HL-60/S4 treated with retinoic acid at 250 ng/mL for 4 days and 3 days (cell line): ENCODE measurements around the gene OR51A7.
"Not testable (repeated sequence)": the region's sequence is repeated elsewhere in the genome, so short reads cannot be mapped to it uniquely, and the experiment has no call there.

Experiments used
- in situ Hi-C: fragments of 300-500 bp; cut with MboI; formaldehyde crosslinking; loops from 2 replicates; pipeline ENCODE4 v1.7.0; 2022; ENCODE audit warnings: low sequenced_read_pairs

Gene OR51A7, protein sequence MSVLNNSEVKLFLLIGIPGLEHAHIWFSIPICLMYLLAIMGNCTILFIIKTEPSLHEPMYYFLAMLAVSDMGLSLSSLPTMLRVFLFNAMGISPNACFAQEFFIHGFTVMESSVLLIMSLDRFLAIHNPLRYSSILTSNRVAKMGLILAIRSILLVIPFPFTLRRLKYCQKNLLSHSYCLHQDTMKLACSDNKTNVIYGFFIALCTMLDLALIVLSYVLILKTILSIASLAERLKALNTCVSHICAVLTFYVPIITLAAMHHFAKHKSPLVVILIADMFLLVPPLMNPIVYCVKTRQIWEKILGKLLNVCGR

DNA sequence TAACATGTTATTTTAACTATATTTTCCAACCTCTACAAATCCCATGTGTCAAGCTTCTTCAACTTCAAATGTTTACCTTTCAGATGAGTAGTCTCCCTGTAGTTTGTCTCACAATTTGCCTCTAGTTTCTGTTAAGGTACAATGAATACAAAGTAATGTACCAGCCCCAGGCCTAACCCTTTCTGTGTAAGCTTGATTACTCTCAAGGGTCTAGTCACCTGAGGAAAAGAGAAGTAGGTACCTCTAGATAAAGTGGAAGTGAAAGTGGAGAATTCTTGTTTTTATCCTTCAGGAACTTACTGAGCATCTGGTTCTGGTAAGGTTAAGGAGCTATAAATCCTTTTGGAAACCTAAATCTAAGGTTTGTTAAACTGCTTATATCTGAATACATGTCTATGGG is at the start of gene OR51A7:
Gene OR51A7 (plus strand): TSS at position 300 of the 400 bp plus-strand sequence. CDS start 3,587 bp downstream, outside the sequence.
- in situ Hi-C loops: no loop called here

DNA sequence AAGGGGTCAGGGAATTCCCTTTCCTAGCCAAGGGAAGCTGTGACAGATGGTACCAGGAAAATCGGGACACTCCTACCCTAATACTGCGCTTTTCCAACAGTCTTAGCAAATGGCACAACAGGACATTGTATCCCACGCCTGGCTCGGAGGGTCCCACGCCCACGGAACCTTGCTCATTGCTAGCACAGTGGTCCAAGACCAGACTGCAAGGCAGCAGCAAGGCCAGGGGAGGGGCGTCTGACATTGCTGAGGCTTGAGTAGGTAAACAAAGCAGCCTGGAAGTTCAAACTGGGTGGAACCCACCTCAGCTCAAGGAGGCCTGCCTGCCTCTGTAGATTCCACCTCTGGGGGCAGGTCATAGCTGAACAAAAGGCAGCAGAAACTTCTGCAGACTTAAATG is 49.3 kb upstream of the OR51A7 start:
- in situ Hi-C loops: not testable (repeated sequence)

DNA sequence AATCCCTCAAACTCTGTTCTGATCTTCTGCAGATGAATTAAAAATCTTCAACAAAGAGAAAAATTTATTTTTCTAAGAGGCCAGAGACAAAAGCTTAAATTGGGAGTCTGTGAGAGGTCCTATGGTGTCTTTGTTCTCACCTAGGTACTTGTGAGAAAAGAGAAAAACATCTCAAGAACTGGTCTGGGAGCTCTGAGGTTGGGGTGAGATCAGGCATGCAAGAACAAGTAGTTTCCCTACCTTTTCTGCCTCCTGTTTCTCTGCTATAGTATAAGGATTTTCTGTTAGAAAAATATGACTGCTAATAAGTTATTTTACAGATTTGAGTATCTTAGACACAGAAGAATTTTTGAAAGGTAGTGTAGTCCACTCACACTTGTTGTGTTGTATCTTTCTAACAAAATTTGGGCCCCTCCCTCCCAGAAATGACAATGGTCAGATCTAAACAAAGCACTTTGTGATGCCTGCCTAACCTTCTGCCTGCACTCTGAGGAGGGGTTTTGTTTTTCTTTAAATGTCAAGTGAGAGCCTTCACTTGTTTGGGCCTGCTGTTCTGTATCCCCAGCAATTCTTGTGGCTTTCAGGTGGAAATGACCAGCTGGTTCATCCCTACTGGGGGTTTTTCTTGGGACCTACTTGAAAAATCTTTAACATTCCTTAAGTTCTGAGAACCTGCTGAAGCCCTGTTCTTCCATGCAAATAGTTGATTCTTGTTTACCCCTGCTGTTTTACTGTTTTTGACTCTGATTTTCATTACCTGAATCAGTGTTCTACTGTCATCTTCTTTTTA is 40.9 kb upstream of the OR51A7 start:
- in situ Hi-C loops: no loop called here

DNA sequence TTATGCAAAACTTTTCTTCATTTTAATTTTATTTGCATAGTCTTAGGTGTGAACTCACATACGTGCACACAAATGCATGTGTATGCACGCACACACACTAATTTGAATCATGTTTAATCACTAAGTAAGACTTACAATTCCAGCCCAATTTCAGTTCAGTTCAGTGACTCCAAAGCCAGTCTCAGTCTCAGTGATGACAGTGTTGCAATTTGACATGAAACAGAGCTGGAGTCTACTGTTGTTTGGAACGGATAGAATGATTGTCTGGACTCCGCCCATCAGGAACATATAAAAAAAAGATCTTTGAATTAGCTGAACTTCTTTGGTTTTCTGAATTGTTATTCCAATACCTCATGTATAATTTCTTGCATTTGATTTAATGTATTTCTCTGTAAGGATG is 39.7 kb upstream of the OR51A7 start:
- in situ Hi-C loops: no loop called here

DNA sequence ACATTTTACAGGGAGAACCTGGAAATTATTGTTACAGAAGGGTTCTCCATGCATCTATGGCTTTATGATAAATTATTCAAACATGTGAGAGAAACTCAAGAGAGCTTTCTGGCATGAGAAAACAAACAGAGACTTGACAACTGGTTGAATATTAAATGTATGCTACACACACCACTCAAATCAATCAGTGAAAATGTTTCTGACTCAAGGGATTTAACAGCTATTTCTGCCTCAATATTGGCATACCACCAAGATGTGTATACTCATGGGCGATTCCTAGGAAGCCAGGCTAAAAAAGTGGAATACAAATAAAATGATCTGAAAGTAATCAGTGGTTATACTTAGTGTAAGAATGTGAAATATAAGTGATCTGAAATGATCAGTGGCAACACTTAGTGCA is 37.7 kb upstream of the OR51A7 start:
- in situ Hi-C loops: no loop called here

DNA sequence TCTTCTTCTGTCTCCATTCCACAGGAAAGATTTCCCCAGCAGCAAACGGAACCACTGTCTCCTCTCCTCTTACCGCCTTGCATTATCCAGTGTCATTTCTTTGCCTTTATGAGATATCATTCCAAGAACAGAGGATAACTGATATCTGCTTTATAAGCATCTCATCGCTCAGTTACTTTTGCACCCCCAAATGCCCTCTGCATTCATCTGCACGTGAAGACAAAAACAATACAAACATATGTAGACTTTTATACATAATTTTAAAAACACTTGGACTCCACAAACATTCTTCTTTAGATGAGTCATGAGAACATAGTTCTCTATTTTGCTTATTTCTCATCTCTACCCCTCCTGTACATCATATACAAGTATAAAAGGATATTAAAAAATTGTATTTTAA is 22.4 kb upstream of the OR51A7 start:
- in situ Hi-C loops: no loop called here

DNA sequence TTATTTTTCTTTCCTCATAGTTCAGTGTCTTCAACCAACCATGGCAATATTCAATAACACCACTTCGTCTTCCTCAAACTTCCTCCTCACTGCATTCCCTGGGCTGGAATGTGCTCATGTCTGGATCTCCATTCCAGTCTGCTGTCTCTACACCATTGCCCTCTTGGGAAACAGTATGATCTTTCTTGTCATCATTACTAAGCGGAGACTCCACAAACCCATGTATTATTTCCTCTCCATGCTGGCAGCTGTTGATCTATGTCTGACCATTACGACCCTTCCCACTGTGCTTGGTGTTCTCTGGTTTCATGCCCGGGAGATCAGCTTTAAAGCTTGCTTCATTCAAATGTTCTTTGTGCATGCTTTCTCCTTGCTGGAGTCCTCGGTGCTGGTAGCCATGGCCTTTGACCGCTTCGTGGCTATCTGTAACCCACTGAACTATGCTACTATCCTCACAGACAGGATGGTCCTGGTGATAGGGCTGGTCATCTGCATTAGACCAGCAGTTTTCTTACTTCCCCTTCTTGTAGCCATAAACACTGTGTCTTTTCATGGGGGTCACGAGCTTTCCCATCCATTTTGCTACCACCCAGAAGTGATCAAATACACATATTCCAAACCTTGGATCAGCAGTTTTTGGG is 21.6 kb upstream of the OR51A7 start, which contains the start of gene OR51T1:
Gene OR51T1 (plus strand): TSS at position 41 of the 641 bp plus-strand sequence. CDS start 0 bp downstream, at position 41.
- in situ Hi-C loops: no loop called here

DNA sequence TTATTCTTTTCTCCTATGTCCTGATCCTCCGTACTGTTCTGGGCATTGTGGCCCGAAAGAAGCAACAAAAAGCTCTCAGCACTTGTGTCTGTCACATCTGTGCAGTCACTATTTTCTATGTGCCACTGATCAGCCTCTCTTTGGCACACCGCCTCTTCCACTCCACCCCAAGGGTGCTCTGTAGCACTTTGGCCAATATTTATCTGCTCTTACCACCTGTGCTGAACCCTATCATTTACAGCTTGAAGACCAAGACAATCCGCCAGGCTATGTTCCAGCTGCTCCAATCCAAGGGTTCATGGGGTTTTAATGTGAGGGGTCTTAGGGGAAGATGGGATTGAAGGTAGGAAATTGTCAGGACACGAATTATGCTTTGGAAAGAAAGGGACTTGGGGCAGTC is 21.0 kb upstream of the OR51A7 start:
- in situ Hi-C loops: no loop called here

DNA sequence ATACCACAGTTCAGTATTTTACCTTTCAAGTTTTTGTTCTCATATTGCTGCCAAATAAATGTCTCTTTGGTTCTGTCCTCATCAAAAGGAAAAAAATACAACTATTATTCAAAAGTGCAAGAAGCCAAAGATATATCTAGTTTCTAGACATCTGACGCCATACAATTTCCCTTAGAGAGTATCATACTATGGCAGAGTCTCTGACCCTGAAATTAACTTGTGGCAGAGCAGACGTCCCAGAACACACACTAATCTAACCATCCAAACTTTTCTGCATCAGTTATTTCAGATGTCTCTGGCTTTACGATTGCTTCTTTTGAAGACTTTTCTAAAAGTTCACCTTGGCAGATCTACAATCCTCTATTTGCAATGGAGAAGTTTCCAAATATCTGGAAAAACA is 19.2 kb upstream of the OR51A7 start:
- in situ Hi-C loops: no loop called here

DNA sequence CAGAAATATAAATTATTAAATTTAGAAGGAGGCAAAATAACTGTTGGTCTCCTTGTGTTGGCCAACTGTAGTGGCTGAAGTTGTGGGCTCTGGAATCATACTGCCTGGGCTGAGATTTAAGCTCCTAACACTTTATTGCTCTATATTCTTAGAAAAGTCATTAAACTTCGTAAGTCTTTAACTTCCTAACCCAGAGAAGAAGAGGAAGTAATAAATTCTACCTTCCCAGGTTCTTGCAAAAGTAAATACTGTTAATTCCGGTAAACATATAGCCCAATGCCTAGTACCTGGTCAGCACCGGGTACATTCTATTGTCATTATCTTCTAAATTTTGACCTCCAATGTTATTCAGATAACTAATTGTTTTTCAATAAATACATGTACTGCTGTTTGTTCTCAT is 17.4 kb upstream of the OR51A7 start:
- in situ Hi-C loops: no loop called here

DNA sequence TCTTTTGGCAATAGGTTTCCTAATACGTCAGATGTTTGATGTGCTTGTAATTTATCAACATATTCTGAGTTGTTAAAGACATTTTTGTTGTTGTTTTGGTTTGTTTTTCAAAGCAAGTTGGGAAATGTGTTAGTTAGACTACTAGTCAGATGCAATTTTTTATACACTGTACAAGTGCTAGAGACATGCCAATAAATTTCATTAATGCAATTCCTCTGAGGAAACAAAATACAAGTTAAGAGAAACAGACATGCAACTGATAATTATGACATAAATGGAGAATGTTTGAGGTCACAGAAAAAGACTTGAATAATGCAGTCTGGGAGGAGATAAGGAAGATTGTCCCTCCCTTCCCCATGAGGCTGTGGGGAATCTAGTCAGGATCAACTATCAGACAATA is 16.0 kb upstream of the OR51A7 start:
- in situ Hi-C loops: no loop called here

DNA sequence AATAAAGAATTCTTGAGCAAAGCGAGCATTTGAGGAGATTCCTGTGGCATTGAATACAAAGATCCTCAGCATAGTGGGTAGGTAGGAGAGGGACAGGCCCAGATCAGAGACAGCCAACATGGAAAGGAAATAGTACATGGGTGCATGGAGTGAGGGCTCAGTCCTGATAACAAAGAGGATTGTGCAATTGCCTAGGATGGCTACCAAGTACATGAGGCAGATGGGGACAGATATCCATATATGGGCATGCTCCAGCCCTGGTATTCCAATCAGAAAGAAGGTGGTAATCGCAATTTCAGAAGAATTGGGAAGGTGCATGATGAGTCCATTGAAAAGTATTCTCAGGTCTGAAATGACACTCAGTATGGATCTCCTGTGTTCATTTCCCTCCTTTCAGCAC is 13.3 kb upstream of the OR51A7 start:
- in situ Hi-C loops: no loop called here

DNA sequence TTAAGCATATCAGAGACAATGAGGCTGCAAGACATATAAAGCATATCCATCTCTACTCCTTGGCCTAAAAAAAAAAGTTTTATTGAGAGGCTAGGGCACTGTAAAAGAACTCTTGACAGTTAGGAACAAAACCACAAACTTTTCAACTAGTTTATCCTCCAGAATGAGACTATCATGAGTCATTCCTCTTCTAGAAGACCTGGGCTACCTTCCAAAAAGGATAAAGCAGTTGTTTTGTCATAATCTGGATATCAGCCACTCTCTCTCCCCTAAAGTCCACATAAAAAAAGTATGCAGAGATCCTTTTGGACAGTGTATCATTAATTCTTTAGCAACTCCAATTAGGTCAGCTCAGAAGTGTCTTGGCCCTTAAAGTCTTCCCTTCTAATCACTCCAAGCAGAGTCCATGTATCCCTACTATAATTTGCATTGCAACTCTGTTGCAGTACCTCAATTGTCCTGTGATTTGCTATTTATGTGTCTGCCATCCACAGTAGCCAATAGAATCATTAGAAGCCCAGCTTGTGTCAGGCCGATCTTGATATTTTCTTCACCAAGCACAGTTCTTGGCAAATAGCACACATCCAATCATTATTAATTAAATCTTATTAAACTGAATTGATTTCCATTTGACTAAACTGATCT is 11.5 kb upstream of the OR51A7 start:
- in situ Hi-C loops: no loop called here

DNA sequence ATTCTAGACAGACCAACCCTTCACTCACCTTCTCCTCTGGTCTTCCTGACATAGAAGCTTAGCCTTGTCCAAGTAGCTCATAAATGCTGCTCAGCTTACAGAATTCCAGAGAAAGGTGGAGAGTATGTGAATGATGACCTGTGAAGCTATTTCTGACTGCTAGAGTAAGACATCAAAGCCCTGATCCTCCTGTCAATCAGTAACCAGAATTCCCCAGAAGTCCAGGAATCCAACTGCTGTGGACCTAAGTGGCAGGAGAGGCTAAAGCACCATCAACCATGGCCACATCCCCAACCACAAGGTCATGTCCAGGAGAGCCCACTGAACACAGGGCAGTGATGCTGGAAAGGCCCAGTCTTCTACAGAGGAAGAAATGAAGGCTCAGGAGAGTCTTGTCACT is 13.0 kb downstream of the OR51A7 start:
- in situ Hi-C loops: no loop called here

DNA sequence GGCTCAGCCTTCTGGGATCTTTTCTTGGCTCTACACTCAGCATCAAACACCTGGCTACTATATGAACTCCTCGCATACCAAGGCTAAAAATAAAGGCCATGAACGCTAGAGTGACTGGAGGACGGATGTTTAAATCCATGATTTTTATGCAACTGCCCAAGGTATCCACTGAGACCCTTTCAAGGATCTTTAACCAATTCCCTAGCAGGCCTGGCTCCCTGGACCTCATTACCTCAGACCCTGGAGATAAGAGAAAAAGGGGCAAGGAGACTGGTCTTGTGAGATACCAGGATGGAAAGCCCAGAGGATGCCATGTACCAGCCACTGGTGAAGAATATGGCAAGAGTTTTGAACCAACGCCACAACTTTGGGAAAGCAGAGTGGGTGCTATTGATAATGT is 15.7 kb downstream of the OR51A7 start, which contains the start of gene OR51G2:
Gene OR51G2 (minus strand): TSS at position 101 of the 400 bp plus-strand sequence. CDS start 3,687 bp downstream, outside the sequence.
- in situ Hi-C loops: no loop called here

DNA sequence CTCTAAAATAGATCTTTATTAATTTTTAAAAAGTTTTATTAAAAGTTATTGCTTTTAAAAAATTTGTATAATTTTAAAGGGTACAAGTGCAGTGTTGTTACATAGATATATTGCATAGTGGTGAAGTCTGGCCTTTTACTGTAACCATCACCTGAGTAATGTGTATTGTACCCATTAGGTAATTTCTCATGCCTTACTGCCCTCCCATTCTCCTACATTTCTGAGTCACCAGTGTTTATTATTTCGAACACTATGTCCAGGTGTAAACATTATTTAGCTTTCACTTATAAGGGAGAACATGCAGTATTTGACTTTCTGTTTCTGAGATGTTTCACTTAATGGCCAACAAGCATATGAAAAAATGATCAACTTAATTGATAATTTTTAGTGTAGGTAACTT is 18.2 kb downstream of the OR51A7 start:
- in situ Hi-C loops: no loop called here

DNA sequence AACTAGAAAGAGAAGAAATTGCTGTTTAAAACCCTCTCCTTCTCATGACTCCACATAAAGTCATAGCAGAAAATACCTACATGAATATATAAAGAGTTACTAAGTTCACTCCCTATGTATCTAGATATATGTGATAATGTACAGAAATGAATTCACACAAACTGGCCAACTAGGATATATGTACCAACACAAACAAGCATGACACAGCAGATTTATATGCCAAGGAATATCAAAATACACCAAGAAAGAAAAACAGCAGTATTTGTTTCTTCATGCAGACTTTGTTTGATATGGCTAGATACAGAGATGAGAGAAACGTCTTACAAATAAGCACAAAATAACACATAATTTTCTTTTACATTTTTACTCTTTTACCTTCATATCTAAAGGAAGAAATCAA is 18.7 kb downstream of the OR51A7 start:
- in situ Hi-C loops: no loop called here

DNA sequence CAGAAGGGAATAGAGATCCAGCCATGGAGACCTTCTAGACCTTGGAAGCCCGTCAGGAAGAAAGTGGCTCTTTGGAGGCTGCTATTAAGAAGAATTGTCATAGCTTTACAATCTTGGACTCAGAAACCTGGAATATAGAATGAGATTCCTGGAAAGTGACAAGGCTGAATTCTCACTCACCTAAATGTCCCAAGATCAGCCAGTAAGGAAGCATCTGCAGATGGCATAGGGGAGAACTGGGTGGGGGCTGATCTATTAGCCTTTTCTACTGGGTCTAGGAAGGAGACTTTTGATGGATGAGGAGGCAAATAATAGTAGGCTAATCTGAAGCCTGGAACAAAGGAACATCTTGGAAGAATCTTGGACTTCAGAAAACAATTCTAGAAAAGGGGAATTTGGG is 20.7 kb downstream of the OR51A7 start, which contains the start of gene OR51G1:
Gene OR51G1 (minus strand): TSS at position 101 of the 400 bp plus-strand sequence. CDS start 0 bp downstream, at position 101.
- in situ Hi-C loops: no loop called here

DNA sequence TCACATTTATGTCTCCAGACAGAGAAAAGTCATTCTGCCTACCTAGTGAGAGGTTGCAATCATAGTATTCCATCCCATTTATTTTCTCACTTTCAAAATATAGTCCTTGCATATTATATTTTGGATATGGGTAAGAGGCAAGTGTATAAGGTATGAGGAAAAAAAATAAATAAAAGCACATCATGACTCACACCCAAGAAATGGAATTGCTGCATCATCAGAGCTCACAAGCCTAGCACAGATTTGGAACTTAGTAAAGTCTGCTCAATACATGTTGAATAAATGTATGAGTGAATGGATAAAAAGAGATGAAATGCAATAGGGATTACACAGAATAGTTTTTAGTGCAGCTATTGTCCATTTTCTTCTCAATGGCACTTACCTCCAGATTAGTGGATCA is 23.0 kb downstream of the OR51A7 start:
- in situ Hi-C loops: no loop called here

DNA sequence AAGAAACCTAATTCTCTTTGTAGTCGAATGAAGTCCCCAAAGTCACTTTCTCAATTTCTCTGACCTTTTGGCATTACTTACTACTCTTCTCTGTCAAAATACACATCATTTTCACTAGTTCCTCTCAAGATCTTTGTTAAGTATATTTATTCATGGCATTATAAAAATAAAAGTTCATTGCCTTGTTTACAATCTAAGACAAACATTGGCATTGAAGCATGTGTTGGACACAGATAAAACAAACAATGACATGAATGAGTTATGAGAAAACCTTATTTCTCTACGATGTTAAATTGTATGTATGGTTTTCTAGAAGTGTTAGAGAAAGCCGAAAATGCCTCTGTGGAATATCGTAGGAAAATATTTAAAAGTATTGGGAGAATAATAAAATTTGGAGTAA is 29.2 kb downstream of the OR51A7 start:
- in situ Hi-C loops: no loop called here

DNA sequence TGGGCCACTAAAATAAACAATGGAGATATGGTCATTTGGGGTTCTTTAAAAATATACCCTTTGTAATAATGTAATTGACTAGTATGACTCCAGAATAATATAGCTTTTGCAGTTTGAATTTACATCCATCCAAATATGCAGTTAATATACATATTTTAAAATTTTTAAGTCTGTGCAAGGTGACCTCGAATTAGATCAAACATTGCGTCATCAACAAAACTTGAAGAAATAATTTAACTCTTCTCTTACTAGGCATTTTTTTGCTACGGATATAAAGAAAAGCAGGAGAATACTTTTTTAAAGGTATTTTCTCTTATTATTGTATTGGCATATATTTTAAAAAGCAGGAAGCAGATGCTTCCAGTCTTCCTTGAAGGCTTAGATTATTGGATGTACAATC is 33.2 kb downstream of the OR51A7 start:
- in situ Hi-C loops: no loop called here
